ENCODE results near the gene KIF3B. TPM values are rescaled to one million over a fixed set of nuclear protein-coding genes. Genes with fewer than 3 reads are reported as not detected.

Gene KIF3B
- total and polyA plus RNA-seq, 2 of the 13 experiments (the other 11 are each of a cell fraction or from before 2014, with no cell fraction given): 23.6 to 28.8 TPM

DNA sequence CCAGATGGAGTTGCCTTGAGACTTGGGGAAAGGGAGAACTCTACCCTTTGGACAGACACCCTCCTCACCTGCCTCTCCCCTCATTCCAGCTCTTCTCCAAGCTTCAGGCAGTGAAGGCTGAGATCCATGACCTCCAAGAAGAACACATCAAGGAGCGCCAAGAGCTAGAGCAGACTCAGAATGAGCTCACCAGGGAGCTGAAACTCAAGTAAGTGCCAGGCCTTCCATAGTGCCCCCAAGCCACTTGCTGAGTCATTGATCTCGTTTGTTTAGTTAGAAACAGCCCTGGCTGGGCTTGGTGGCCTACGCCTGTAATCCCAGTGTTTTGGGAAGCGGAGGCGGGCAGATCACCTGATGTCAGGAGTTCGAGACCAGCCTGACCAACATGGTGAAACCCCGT lies 39.2 kb downstream of the KIF3B start:
- in situ Hi-C loops (cut with HindIII; ENCODE audit: extremely low pct_ligation_motif_present, low pct_unique_long_range_greater_than_20kb): no loop called here
- H2AFZ ChIP-seq (ENCODE audit: low read length): no peak overlapping the region
- no peaks in the 10 kb centered on the region for H3K27me3 ChIP-seq (ENCODE audit: control insufficient read depth in 1 of 2, insufficient read depth in 2 of 2, low read length in 2 of 2)
- peaks cover 11 to 39% of the 10 kb centered on the region in 2 experiments for H3K36me3 ChIP-seq (replicated peaks in 1 of 2; ENCODE audit: control insufficient read depth in 1 of 2, insufficient read depth in 2 of 2, low read length in 2 of 2)
- H4K20me1 ChIP-seq (ENCODE audit: insufficient read depth, low read length): no peaks in the 10 kb centered on the region
- TF ChIP-seq MAFK (conservative IDR thresholded peaks at IDR 0.05 in 1 of 2, IDR thresholded peaks at IDR 0.05 in 1 of 2; ENCODE audit: low read length in 2 of 2) (0 out of 4 replicates have a peak, but pooled peaks of 1 of the 2 experiments have one; percentile 6), POGK (CRISPR knock-in tag; conservative IDR thresholded peaks at IDR 0.05) (no peak), FOSL2 (CRISPR knock-in tag; IDR thresholded peaks at IDR 0.05) (0 out of 2 replicates have a peak, but pooled peaks have one; percentile 9), NFE2L2 (IDR thresholded peaks at IDR 0.05; ENCODE audit: low read length) (peak; percentile 42; the same call in 1 of the 2 replicates)
- H3K79me2 ChIP-seq (ENCODE audit: insufficient read depth, low read length): no peaks in the 10 kb centered on the region
- BruUV-seq (replicated peaks): no TSS peak
- no peaks in the 10 kb centered on the region for H3K9me3 ChIP-seq (ENCODE audit: low read length)
- CTCF ChIA-PET (ENCODE audit: low intra/inter-chr PET ratio, low total read pairs): no interaction called here
- no peak overlapping the region for H3K27ac ChIP-seq (ENCODE audit: extremely low read length, insufficient read depth, low read length)
- intact Hi-C loops (cut with micrococcal nuclease; ENCODE audit: unreplicated experiment): no loop called here
- no peak for DNase-seq (ENCODE audit: low spot score)
- H3K4me2 ChIP-seq (ENCODE audit: low read depth, low read length): no peak overlapping the region
- no peak for FAIRE-seq
- WGBS (ENCODE audit: low lambda C conversion rate): 88% methylated on average over 7 of the region's 7 CpGs
- POLR2A ChIA-PET: interaction anchor here (1.0 to 1.4 kb wide), 2 partner anchors 10 to 27 kb away, joined by 3 to 10 read pairs; no protein-coding TSS in a partner anchor
- H3K9ac ChIP-seq (ENCODE audit: insufficient read depth, low read depth, low read length): no peak overlapping the region
- no peak overlapping the region for H3K4me3 ChIP-seq (replicated peaks in 1 of 3; ENCODE audit: insufficient read depth in 1 of 3, low read depth in 2 of 3, low read length in 3 of 3)
- ATAC-seq: no peak
- H3K4me1 ChIP-seq (ENCODE audit: insufficient read depth, low read length): peaks cover 36% of the 10 kb centered on the region

- no peak overlapping the region for H2AFZ ChIP-seq (ENCODE audit: low read length)
- no peak overlapping the region for H3K27ac ChIP-seq (ENCODE audit: extremely low read length, insufficient read depth, low read length)
- no peaks in the 10 kb centered on the region for H4K20me1 ChIP-seq (ENCODE audit: insufficient read depth, low read length)
- ATAC-seq (no peak), DNase-seq (ENCODE audit: low spot score) (no peak), FAIRE-seq (no peak)
- no peaks in the 10 kb centered on the region for H3K27me3 ChIP-seq (ENCODE audit: control insufficient read depth in 1 of 2, insufficient read depth in 2 of 2, low read length in 2 of 2)
- no peaks in the 10 kb centered on the region for H3K79me2 ChIP-seq (ENCODE audit: insufficient read depth, low read length)
- BruUV-seq (replicated peaks): no TSS peak
- no peak overlapping the region for H3K4me2 ChIP-seq (ENCODE audit: low read depth, low read length)
- in situ Hi-C loops (cut with HindIII; ENCODE audit: extremely low pct_ligation_motif_present, low pct_unique_long_range_greater_than_20kb): no loop called here
- no peak overlapping the region for H3K4me3 ChIP-seq (replicated peaks in 1 of 3; ENCODE audit: insufficient read depth in 1 of 3, low read depth in 2 of 3, low read length in 3 of 3)
- no peaks in the 10 kb centered on the region for H3K9me3 ChIP-seq (ENCODE audit: low read length)
- POLR2A ChIA-PET: no interaction called here
- no peak overlapping the region for H3K9ac ChIP-seq (ENCODE audit: insufficient read depth, low read depth, low read length)
- intact Hi-C loops (cut with micrococcal nuclease; ENCODE audit: unreplicated experiment): no loop called here
- H3K4me1 ChIP-seq (ENCODE audit: insufficient read depth, low read length): peaks cover 18% of the 10 kb centered on the region
- CTCF ChIA-PET (ENCODE audit: low intra/inter-chr PET ratio, low total read pairs): no interaction called here
- TF ChIP-seq CHD2 (IDR thresholded peaks at IDR 0.05; ENCODE audit: low read depth, low read length) (no peak), SETDB1 (CRISPR knock-in tag; IDR thresholded peaks at IDR 0.05; ENCODE audit: borderline replicate concordance) (no peak)
- WGBS (ENCODE audit: low lambda C conversion rate): 96% methylated on average over 6 of the region's 6 CpGs
- peaks cover 10 to 32% of the 10 kb centered on the region in 2 experiments for H3K36me3 ChIP-seq (replicated peaks in 1 of 2; ENCODE audit: control insufficient read depth in 1 of 2, insufficient read depth in 2 of 2, low read length in 2 of 2)
These were observed 41.6 kb downstream of the KIF3B start for GRCh38 chr20:32319100-32319499.
